Activated CD4-positive, alpha-beta T cell treated with anti-CD3 and anti-CD28 coated beads for 24 hours (primary cell): ENCODE measurements around the gene TRIM60.
"Not testable (repeated sequence)": the region's sequence is repeated elsewhere in the genome, so short reads cannot be mapped to it uniquely, and the experiment has no call there.

Experiments used
- DNase-seq, 2 donors: peaks; one replicate each; pipeline ENCODE4 v3.0.0-alpha.2; 2020; ENCODE audit warnings: low read depth in 2 of 2

TRIM60 gene

GRCh38 chr4:165053645-165054044, 21.8 kb downstream of the TRIM60 start, which contains the start of gene TRIM75:
TSS of gene TRIM75 (plus strand) at chr4:165053866. CDS start at chr4:165059148, 5,282 bp downstream.
- DNase-seq = no peak

GRCh38 chr4:165055601-165056000, 23.8 kb downstream of the TRIM60 start:
- no peak for DNase-seq

- no peak for DNase-seq
Observed at GRCh38 chr4:165058666-165059065, 26.9 kb downstream of the TRIM60 start.

- no peak for DNase-seq
Observed at GRCh38 chr4:165059386-165059785, 27.6 kb downstream of the TRIM60 start.

GRCh38 chr4:165060938-165061337, 29.1 kb downstream of the TRIM60 start:
- no peak for DNase-seq

GRCh38 chr4:165070560-165070959, 38.8 kb downstream of the TRIM60 start:
- DNase-seq = no peak

- not testable (repeated sequence) for DNase-seq
Observed at GRCh38 chr4:165073346-165073745, 41.5 kb downstream of the TRIM60 start.

GRCh38 chr4:165077034-165077578, 45.3 kb downstream of the TRIM60 start:
- DNase-seq = no peak

- DNase-seq = no peak
Observed at GRCh38 chr4:165079476-165079875, 47.7 kb downstream of the TRIM60 start.

- not testable (repeated sequence) for DNase-seq
Observed at GRCh38 chr4:165084787-165085186, 53.0 kb downstream of the TRIM60 start.

- DNase-seq = no peak
Observed at GRCh38 chr4:165085946-165086345, 54.1 kb downstream of the TRIM60 start.

GRCh38 chr4:165088366-165088765, 56.6 kb downstream of the TRIM60 start:
- no peak for DNase-seq
